Measurements from ENCODE around the gene STAMBPL1.

STAMBPL1 gene

DNA sequence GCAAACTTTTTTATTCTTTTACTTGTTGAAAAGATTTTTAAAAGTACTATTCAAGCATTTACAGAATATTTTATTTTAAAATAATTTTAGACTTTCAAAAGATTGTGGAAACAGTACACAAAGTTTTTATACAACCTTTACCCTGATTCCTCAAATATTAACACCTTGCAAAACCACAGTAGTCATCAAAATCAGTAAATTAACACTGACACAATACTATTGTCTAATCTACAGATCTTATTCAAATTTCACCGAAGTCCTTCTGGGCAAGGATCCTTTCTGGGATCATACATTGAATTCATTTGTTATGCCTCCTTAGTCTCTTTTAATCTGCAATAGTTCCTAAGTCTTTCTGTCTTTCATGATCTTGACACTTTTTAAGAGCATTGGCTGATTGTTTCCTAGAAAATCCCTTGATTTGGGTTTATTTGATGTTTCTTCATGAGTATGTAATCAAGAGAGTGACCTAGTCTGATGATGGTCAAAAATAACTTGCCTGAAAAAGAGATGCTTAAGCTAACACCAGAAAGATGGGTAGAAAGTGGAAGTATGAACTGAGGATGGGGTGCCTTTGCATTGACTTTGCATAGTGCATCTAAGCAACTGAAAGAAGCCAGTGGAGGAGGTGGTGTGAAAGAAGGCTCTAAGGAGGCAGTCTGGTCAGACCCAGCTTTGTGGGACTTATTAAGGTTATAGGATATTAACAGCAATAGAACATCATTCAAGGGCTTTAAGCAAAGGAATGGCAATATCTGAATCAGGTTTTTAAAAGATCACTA lies 9.7 kb downstream of the STAMBPL1 start:
- H3K4me3 ChIP-seq (ENCODE audit: low read length, poor library complexity, severe bottlenecking): peak overlapping the region; percentile 17
- TF ChIP-seq, protein P1, sequence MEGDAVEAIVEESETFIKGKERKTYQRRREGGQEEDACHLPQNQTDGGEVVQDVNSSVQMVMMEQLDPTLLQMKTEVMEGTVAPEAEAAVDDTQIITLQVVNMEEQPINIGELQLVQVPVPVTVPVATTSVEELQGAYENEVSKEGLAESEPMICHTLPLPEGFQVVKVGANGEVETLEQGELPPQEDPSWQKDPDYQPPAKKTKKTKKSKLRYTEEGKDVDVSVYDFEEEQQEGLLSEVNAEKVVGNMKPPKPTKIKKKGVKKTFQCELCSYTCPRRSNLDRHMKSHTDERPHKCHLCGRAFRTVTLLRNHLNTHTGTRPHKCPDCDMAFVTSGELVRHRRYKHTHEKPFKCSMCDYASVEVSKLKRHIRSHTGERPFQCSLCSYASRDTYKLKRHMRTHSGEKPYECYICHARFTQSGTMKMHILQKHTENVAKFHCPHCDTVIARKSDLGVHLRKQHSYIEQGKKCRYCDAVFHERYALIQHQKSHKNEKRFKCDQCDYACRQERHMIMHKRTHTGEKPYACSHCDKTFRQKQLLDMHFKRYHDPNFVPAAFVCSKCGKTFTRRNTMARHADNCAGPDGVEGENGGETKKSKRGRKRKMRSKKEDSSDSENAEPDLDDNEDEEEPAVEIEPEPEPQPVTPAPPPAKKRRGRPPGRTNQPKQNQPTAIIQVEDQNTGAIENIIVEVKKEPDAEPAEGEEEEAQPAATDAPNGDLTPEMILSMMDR (conservative IDR thresholded peaks at IDR 0.05; ENCODE audit: low read length): no peak
- TF ChIP-seq EZH2phosphoT487 (IDR thresholded peaks at IDR 0.05; ENCODE audit: borderline replicate concordance): no peak
- H3K9me3 ChIP-seq (ENCODE audit: insufficient read depth, low read depth, low read length): no peaks in the 10 kb centered on the region
- H3K79me2 ChIP-seq (ENCODE audit: insufficient read depth, low read length): peaks cover 97% of the 10 kb centered on the region
- H3K27me3 ChIP-seq (ENCODE audit: insufficient read depth, low read length, poor library complexity, severe bottlenecking): no peaks in the 10 kb centered on the region
- H3K9ac ChIP-seq (ENCODE audit: low read depth, low read length, poor library complexity, severe bottlenecking): no peak overlapping the region
- no peak overlapping the region for H2AFZ ChIP-seq (ENCODE audit: low read length)
- H3K4me2 ChIP-seq (ENCODE audit: low read depth, low read length, poor library complexity, severe bottlenecking): peak overlapping the region; percentile 92
- H3K9me2 ChIP-seq (replicated peaks; ENCODE audit: low read depth, low read length): no peaks in the 10 kb centered on the region
- peaks cover 84% of the 10 kb centered on the region for H4K20me1 ChIP-seq (ENCODE audit: insufficient read depth, low read length, poor library complexity, severe bottlenecking)
- H3K36me3 ChIP-seq (ENCODE audit: insufficient read depth, low read length): peaks cover 7% of the 10 kb centered on the region; the same call in 1 of the 2 replicates
- peaks cover 83% of the 10 kb centered on the region for H3K4me1 ChIP-seq (ENCODE audit: insufficient read depth, low read length, poor library complexity, severe bottlenecking)
- H3F3A ChIP-seq (ENCODE audit: low read depth): 0 out of 2 replicates have a peak, but pooled peaks cover 2% of the 10 kb centered on the region

DNA sequence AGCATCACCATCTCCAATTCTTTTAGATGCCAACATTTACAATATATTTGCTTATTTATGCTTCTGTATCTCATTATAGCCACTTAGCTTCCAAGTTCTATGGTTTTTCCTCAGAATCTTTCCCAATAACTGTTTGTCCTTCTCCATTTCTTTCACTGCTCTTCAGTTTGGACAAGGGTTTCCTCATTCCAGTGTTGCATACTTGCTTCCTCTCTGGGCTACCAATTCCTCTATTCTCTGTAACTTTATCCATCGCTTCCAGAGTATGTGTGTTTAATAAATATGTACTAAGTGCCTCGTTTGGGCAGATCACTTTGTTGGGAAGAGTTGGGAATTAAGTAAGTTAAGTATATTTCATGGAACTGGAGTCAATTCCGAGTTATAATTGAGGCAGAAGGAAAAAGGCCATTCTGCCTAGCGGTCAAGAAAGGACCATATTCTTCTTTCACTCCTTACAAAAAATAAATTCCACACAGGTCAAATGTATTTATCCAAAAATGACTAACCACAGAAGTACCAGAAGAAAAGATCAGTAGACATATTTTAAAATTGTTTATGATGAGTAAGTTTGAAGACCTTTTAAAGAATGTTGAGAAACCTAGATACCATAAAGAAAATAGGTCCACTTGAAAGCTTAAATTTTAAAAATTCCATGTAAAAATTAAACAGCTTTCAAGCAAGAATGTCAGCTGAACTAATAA lies 10.8 kb downstream of the STAMBPL1 start:
- H3K9ac ChIP-seq (ENCODE audit: low read depth, low read length, poor library complexity, severe bottlenecking): no peak overlapping the region
- H2AFZ ChIP-seq (ENCODE audit: low read length): no peak overlapping the region
- no peaks in the 10 kb centered on the region for H3K9me2 ChIP-seq (replicated peaks; ENCODE audit: low read depth, low read length)
- TF ChIP-seq, protein P1 (conservative IDR thresholded peaks at IDR 0.05; ENCODE audit: low read length): no peak
- no peak for TF ChIP-seq EZH2phosphoT487 (IDR thresholded peaks at IDR 0.05; ENCODE audit: borderline replicate concordance)
- H4K20me1 ChIP-seq (ENCODE audit: insufficient read depth, low read length, poor library complexity, severe bottlenecking): peaks cover 80% of the 10 kb centered on the region
- no peaks in the 10 kb centered on the region for H3K9me3 ChIP-seq (ENCODE audit: insufficient read depth, low read depth, low read length)
- peaks cover 97% of the 10 kb centered on the region for H3K79me2 ChIP-seq (ENCODE audit: insufficient read depth, low read length)
- 0 out of 2 replicates have a peak, but pooled peaks cover under 1% of the 10 kb centered on the region for H3F3A ChIP-seq (ENCODE audit: low read depth)
- H3K27me3 ChIP-seq (ENCODE audit: insufficient read depth, low read length, poor library complexity, severe bottlenecking): no peaks in the 10 kb centered on the region
- peaks cover 76% of the 10 kb centered on the region for H3K4me1 ChIP-seq (ENCODE audit: insufficient read depth, low read length, poor library complexity, severe bottlenecking)
- H3K36me3 ChIP-seq (ENCODE audit: insufficient read depth, low read length): peaks cover 18% of the 10 kb centered on the region; the same call in 1 of the 2 replicates
- peak overlapping the region; percentile 92 for H3K4me2 ChIP-seq (ENCODE audit: low read depth, low read length, poor library complexity, severe bottlenecking)
- H3K4me3 ChIP-seq (ENCODE audit: low read length, poor library complexity, severe bottlenecking): no peak overlapping the region

DNA sequence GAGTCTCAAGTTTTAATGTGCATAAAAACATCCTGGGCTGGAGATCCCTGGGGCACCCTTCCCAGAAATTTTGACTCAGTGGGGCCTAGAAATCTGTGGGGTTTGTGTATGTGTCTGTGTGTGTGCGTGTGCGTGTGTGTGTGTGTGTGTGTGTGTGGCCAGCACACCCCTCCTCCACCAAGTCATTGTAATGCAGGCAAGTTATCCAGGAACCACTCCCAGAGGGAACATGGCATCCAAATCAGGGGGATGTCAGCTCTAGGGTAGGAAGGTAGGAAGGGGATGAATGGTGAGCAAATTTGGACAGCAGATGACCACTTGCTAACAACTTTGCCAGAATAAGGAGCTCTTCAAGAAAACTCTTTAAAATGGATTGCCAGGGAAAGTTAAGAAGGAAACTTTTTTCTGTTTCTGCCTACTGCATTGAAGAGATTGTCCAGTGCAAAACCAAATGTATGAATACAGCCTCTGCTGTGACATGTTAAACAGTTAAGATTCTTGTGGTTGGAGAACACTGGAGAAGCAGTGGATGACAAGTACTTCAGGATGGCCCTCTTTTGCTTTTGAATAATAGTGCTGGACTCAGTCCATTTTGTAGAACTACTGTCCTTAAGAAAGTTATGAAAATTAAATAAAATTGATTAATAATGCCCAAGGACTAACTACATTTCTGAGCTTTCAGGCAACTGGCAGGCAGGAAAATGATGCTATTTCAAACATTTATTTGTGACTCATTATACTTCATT lies 12.3 kb downstream of the STAMBPL1 start:
- Histone ChIP-seq H3K9me3 (ENCODE audit: insufficient read depth, low read depth, low read length) (no peaks in the 10 kb centered on the region), H3K4me1 (ENCODE audit: insufficient read depth, low read length, poor library complexity, severe bottlenecking) (peaks cover 75% of the 10 kb centered on the region), H3K79me2 (ENCODE audit: insufficient read depth, low read length) (peaks cover 92% of the 10 kb centered on the region), H3K4me3 (ENCODE audit: low read length, poor library complexity, severe bottlenecking) (no peak overlapping the region), H3K36me3 (ENCODE audit: insufficient read depth, low read length) (peaks cover 18% of the 10 kb centered on the region; the same call in 1 of the 2 replicates), H3K9me2 (replicated peaks; ENCODE audit: low read depth, low read length) (no peaks in the 10 kb centered on the region), H3K4me2 (ENCODE audit: low read depth, low read length, poor library complexity, severe bottlenecking) (peak overlapping the region; percentile 0), H3F3A (ENCODE audit: low read depth) (no peaks in the 10 kb centered on the region), H3K27me3 (ENCODE audit: insufficient read depth, low read length, poor library complexity, severe bottlenecking) (no peaks in the 10 kb centered on the region), H3K9ac (ENCODE audit: low read depth, low read length, poor library complexity, severe bottlenecking) (no peak overlapping the region), H2AFZ (ENCODE audit: low read length) (no peak overlapping the region), H4K20me1 (ENCODE audit: insufficient read depth, low read length, poor library complexity, severe bottlenecking) (peaks cover 75% of the 10 kb centered on the region)
- TF ChIP-seq, protein P1 (conservative IDR thresholded peaks at IDR 0.05; ENCODE audit: low read length): no peak
- TF ChIP-seq EZH2phosphoT487 (IDR thresholded peaks at IDR 0.05; ENCODE audit: borderline replicate concordance): no peak
